Activated CD8-positive, alpha-beta T cell treated with anti-CD3 and anti-CD28 coated beads for 36 hours (primary cell): ENCODE data around the gene PARP4. TPM values are rescaled to one million over a fixed set of nuclear protein-coding genes. Genes with fewer than 3 reads are reported as not detected.
"Not testable (repeated sequence)": the region's sequence is repeated elsewhere in the genome, so short reads cannot be mapped to it uniquely, and the experiment has no call there.

Experiments
- ATAC-seq: fragments of 200-7000 bp; cut with Tn5 transposase; one replicate; pipeline ENCODE4 v1.10.0; 2021; ENCODE audit warnings: mild to moderate bottlenecking, moderate library complexity
- CTCF ChIA-PET: fragments of 350-600 bp; sonication (Branson Sonifier 250); formaldehyde crosslinking; loops from one replicate; lab custom pipeline; 2021; ENCODE audit warnings: antibody characterized with exemption; lab: Charles Lee
- POLR2A ChIA-PET: fragments of 350-600 bp; sonication (Branson Sonifier 250); formaldehyde crosslinking; loops from one replicate; lab custom pipeline; 2021; ENCODE audit warnings: antibody characterized with exemption; lab: Charles Lee
- DNase-seq: peaks from one replicate; pipeline ENCODE4 v3.0.0-alpha.2; 2020
- H3K27ac Mint-ChIP-seq: one replicate; pipeline ENCODE4 v1.8.0; 2021; ENCODE audit warnings: mild to moderate bottlenecking, mixed read lengths
- H3K27me3 Mint-ChIP-seq: one replicate; pipeline ENCODE4 v1.8.0; 2021; ENCODE audit warnings: mixed read lengths
- H3K36me3 Mint-ChIP-seq: one replicate; pipeline ENCODE4 v1.8.0; 2021; ENCODE audit warnings: low read depth, mixed read lengths
- H3K4me1 Mint-ChIP-seq: one replicate; pipeline ENCODE4 v1.8.0; 2021; ENCODE audit warnings: low read depth, mixed read lengths
- H3K4me3 Mint-ChIP-seq: one replicate; pipeline ENCODE4 v1.8.0; 2021; ENCODE audit warnings: mild to moderate bottlenecking, moderate library complexity, mixed read lengths
- H3K9me3 Mint-ChIP-seq: one replicate; pipeline ENCODE4 v1.8.0; 2021; ENCODE audit warnings: mixed read lengths
- CTCF ChIP-seq: fragments of 200-600 bp; IDR thresholded peaks from one replicate; pipeline ENCODE4 v1.8.0; 2022; ENCODE audit warnings: antibody characterized with exemption, mild to moderate bottlenecking
- intact Hi-C: fragments of 100-400 bp; cut with micrococcal nuclease; formaldehyde crosslinking; loops from one replicate; pipeline ENCODE4 v1.10.0; 2022
- total RNA-seq, 2 experiments: library from RNA; stranded (reverse); gene quantifications; one replicate each; pipeline ENCODE4 v1.2.3, GENCODE V29; 2021

Gene PARP4
- total RNA-seq, 2 experiments from 2014 or later = 20.4 to 22.4 TPM

GRCh38 chr13:24386816-24387708 is 125.5 kb downstream of the PARP4 start:
- Mint-ChIP-seq H3K9me3 (no peaks in the 10 kb centered on the region), H3K4me1 (no peaks in the 10 kb centered on the region), H3K4me3 (no peak overlapping the region), H3K27ac (no peak overlapping the region), H3K27me3 (no peaks in the 10 kb centered on the region), H3K36me3 (no peaks in the 10 kb centered on the region)
- no peak for DNase-seq
- intact Hi-C loops = no loop called here
- ATAC-seq = no peak
- no peak for TF ChIP-seq CTCF
- ChIA-PET POLR2A (no interaction called here), CTCF (no interaction called here)

DNA sequence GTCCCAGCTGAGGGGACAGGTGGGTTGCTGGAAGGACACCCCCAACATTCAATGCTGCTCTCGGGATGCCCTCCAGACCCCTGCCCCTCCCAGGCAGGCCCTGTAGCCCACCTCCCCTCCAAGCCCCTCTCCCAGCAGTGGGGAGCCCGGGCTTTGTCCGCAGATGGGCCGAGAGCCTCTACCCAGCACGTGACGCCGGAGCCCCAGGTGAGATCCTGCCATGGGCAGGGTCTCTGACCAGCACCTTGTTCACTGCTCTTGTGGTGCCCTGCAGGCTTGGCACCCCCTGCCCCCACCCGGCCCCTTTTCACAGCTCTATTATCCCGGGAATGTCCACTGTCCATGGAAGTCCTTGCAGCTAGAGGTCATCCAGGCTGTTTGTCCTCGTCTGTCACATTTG is 126.7 kb downstream of the PARP4 start:
- DNase-seq (no peak), ATAC-seq (no peak)
- H3K27ac Mint-ChIP-seq = no peak overlapping the region
- no peaks in the 10 kb centered on the region for H3K9me3 Mint-ChIP-seq
- H3K27me3 Mint-ChIP-seq = no peaks in the 10 kb centered on the region
- H3K4me1 Mint-ChIP-seq = peaks cover 6% of the 10 kb centered on the region
- intact Hi-C loops = no loop called here
- no peaks in the 10 kb centered on the region for H3K36me3 Mint-ChIP-seq
- ChIA-PET POLR2A (no interaction called here), CTCF (no interaction called here)
- no peak overlapping the region for H3K4me3 Mint-ChIP-seq
- TF ChIP-seq CTCF = no peak

GRCh38 chr13:24384946-24385345 is 127.6 kb downstream of the PARP4 start:
- DNase-seq, H3K27ac Mint-ChIP-seq, H3K4me1 Mint-ChIP-seq, ATAC-seq, H3K9me3 Mint-ChIP-seq, intact Hi-C loops, POLR2A ChIA-PET, H3K36me3 Mint-ChIP-seq, H3K4me3 Mint-ChIP-seq, H3K27me3 Mint-ChIP-seq, CTCF ChIA-PET: not testable (repeated sequence)

DNA sequence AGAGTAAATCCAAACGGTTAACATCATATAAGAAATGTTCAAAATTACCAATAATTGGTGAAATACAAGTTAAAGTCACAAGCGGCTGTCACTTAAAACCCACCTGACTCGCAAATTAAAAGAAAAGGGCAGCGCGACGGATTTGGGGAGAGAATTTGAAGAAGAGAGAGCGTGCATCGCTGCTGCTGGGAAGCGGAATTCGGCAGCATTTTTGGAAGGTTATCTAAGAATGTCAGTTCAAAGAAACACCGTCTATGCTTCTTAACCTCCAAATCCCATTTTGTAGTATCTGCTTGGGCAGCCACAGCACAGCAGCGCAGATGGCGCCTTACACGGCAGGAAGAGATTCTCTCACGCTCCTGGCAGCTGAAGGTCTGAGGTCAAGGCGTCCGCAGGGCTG is 128.5 kb downstream of the PARP4 start:
- DNase-seq, H3K27me3 Mint-ChIP-seq, POLR2A ChIA-PET, intact Hi-C loops, H3K27ac Mint-ChIP-seq, H3K9me3 Mint-ChIP-seq, H3K4me3 Mint-ChIP-seq, ATAC-seq, H3K36me3 Mint-ChIP-seq: not testable (repeated sequence)
- peaks cover 11% of the 10 kb centered on the region for H3K4me1 Mint-ChIP-seq
- CTCF ChIA-PET = interaction anchor here (0.7 kb wide), 1 partner anchor 10 kb away, joined by 3 read pairs; no protein-coding TSS in a partner anchor

GRCh38 chr13:24381541-24382265 is 130.9 kb downstream of the PARP4 start:
- intact Hi-C loops = no loop called here
- ChIA-PET POLR2A (no interaction called here), CTCF (interaction anchor here (0.7 kb wide), 1 partner anchor 362 kb away, joined by 3 read pairs; no protein-coding TSS in a partner anchor)
- Mint-ChIP-seq H3K27me3 (no peaks in the 10 kb centered on the region), H3K27ac (no peak overlapping the region), H3K9me3 (no peaks in the 10 kb centered on the region), H3K36me3 (no peaks in the 10 kb centered on the region), H3K4me3 (no peak overlapping the region), H3K4me1 (peaks cover 13% of the 10 kb centered on the region)
- ATAC-seq (peak; percentile 34), DNase-seq (peak; percentile 12)
- no peak for TF ChIP-seq CTCF

GRCh38 chr13:24380881-24381280 is 131.7 kb downstream of the PARP4 start:
- H3K9me3 Mint-ChIP-seq, CTCF ChIA-PET, DNase-seq, H3K36me3 Mint-ChIP-seq, H3K27me3 Mint-ChIP-seq, POLR2A ChIA-PET, H3K27ac Mint-ChIP-seq, H3K4me3 Mint-ChIP-seq, ATAC-seq, intact Hi-C loops: not testable (repeated sequence)
- H3K4me1 Mint-ChIP-seq = peaks cover 13% of the 10 kb centered on the region

DNA sequence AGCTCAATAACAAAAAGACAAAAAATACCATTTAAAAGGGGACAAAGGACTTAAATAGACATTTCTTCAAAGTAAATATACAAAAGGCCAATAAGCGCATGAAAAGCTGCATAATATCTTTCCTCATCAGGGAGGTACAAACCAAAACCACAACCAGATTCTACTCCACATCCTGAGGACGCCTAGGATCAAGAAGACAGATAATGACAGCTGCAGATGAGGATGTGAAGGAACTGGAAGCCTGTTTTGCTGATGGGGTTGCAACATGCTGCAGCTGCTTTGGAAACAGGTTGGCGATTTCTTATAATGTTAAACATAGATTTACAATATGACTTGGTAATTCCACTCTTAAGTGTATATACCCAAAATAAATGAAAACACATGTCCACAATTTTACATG is 132.4 kb downstream of the PARP4 start:
- DNase-seq, CTCF ChIA-PET, intact Hi-C loops, H3K9me3 Mint-ChIP-seq, POLR2A ChIA-PET, ATAC-seq, H3K4me3 Mint-ChIP-seq, H3K27ac Mint-ChIP-seq, H3K36me3 Mint-ChIP-seq, H3K27me3 Mint-ChIP-seq: not testable (repeated sequence)
- H3K4me1 Mint-ChIP-seq = peaks cover 13% of the 10 kb centered on the region

- ATAC-seq, H3K4me3 Mint-ChIP-seq, DNase-seq, CTCF ChIA-PET, intact Hi-C loops, POLR2A ChIA-PET, H3K9me3 Mint-ChIP-seq, H3K27ac Mint-ChIP-seq, H3K4me1 Mint-ChIP-seq, H3K36me3 Mint-ChIP-seq: not testable (repeated sequence)
- H3K27me3 Mint-ChIP-seq = peaks cover 12% of the 10 kb centered on the region
Observed at GRCh38 chr13:24371273-24371672, 141.3 kb downstream of the PARP4 start.
